B cell (primary cell): Measurements from ENCODE around the gene CDC42SE2. TPM values are rescaled to one million over a fixed set of nuclear protein-coding genes. Genes with fewer than 3 reads are reported as not detected.

Experiments used
- ATAC-seq: fragments of 200-7000 bp; cut with Tn5 transposase; one replicate; pipeline ENCODE4 v1.10.0; 2021; ENCODE audit warnings: low read depth, mild to moderate bottlenecking, moderate number of reproducible peaks, moderate library complexity
- CTCF ChIA-PET: fragments of 350-600 bp; sonication (Branson Sonifier 250); formaldehyde crosslinking; loops from one replicate; lab custom pipeline; 2021; ENCODE audit warnings: antibody characterized with exemption, inconsistent platforms; lab: Charles Lee
- POLR2A ChIA-PET: fragments of 350-600 bp; sonication (Branson Sonifier 250); formaldehyde crosslinking; loops from one replicate; lab custom pipeline; 2021; ENCODE audit warnings: antibody characterized with exemption; lab: Charles Lee
- DNase-seq: peaks from one replicate; pipeline ENCODE4 v3.0.0; 2013
- H2AFZ ChIP-seq: 2 replicates; pipeline ENCODE4 v1.6.1; 2012; ENCODE audit warnings: mild to moderate bottlenecking, low read depth, low read length; ENCODE audit not compliant: insufficient read depth, poor library complexity, severe bottlenecking
- H3K27ac ChIP-seq, 2 donors: 1 replicate in 1 of 2; 2 replicates in 1 of 2; pipeline ENCODE4 v1.5.1; 2012 to 2013; ENCODE audit warnings: low read length in 2 of 2, mild to moderate bottlenecking in 2 of 2, moderate library complexity in 1 of 2
- H3K27me3 ChIP-seq, 4 experiments: fragments of 200-600 bp in 1 of 4; sonication (generic) in 1 of 4; replicated peaks in 1 of 4; 1 replicate in 2 of 4; 2 replicates in 2 of 4; pipeline versions ENCODE4 v1.6.1 to v1.7.0; 2013 to 2016; ENCODE audit warnings: low read length in 3 of 4, mild to moderate bottlenecking in 2 of 4, mixed read lengths in 1 of 4, moderate library complexity in 1 of 4; ENCODE audit not compliant: insufficient read depth in 4 of 4, control insufficient read depth in 3 of 4; ENCODE audit errors: control extremely low read depth in 1 of 4
- H3K36me3 ChIP-seq, 2 experiments: replicated peaks in 1 of 2; 1 replicate in 1 of 2; 2 replicates in 1 of 2; pipeline versions ENCODE4 v1.6.1 to v1.7.1; 2013; ENCODE audit warnings: low read length in 1 of 2; ENCODE audit not compliant: insufficient read depth in 2 of 2, control insufficient read depth in 1 of 2; ENCODE audit errors: control extremely low read depth in 1 of 2, extremely low read depth in 1 of 2
- H3K4me1 ChIP-seq, 2 donors: fragments of 200-600 bp in 1 of 2; sonication (generic) in 1 of 2; 1 replicate in 1 of 2; 2 replicates in 1 of 2; pipeline versions ENCODE4 v1.5.1 to v1.6.1; 2013 to 2017; ENCODE audit warnings: low read length in 2 of 2; ENCODE audit not compliant: control insufficient read depth in 2 of 2, insufficient read depth in 2 of 2
- H3K4me2 ChIP-seq: replicated peaks from 2 replicates; pipeline ENCODE3; 2012; ENCODE audit warnings: mild to moderate bottlenecking, low read depth, low read length; ENCODE audit not compliant: poor library complexity, severe bottlenecking
- H3K4me3 ChIP-seq, 5 experiments: fragments of 200-600 bp in 1 of 5; sonication (generic) in 1 of 5; 1 replicate in 3 of 5; 2 replicates in 2 of 5; pipeline versions ENCODE4 v1.5.1 to v1.7.0; 2011 to 2016; ENCODE audit warnings: low read length in 4 of 5, mild to moderate bottlenecking in 4 of 5, low read depth in 2 of 5, control low read depth in 1 of 5, moderate library complexity in 1 of 5; ENCODE audit not compliant: insufficient read depth in 1 of 5; ENCODE audit errors: control extremely low read depth in 1 of 5, extremely low read depth in 1 of 5
- H3K79me2 ChIP-seq: fragments of 200-600 bp; sonication (generic); one replicate; pipeline ENCODE4 v1.6.0; 2016; ENCODE audit warnings: low read length; ENCODE audit not compliant: control insufficient read depth, insufficient read depth
- H3K9ac ChIP-seq: fragments of 200-600 bp; sonication (generic); 2 replicates; pipeline ENCODE4 v1.6.1; 2017; ENCODE audit warnings: mild to moderate bottlenecking, low read length, moderate library complexity
- H3K9me3 ChIP-seq, 3 donors: one replicate each; pipeline versions ENCODE4 v1.6.1 to v1.7.1; 2013; ENCODE audit warnings: low read length in 2 of 3; ENCODE audit not compliant: control insufficient read depth in 2 of 3, insufficient read depth in 1 of 3; ENCODE audit errors: control extremely low read depth in 1 of 3
- H4K20me1 ChIP-seq: 2 replicates; pipeline ENCODE4 v1.6.0; 2012; ENCODE audit warnings: mild to moderate bottlenecking, low read length; ENCODE audit not compliant: insufficient read depth, control insufficient read depth, poor library complexity, severe bottlenecking
- H3K27ac Mint-ChIP-seq: one replicate; pipeline ENCODE4 v1.8.0; 2021; ENCODE audit warnings: mixed read lengths
- H3K27me3 Mint-ChIP-seq: one replicate; pipeline ENCODE4 v1.8.0; 2021; ENCODE audit warnings: mixed read lengths
- H3K4me1 Mint-ChIP-seq: one replicate; pipeline ENCODE4 v1.8.0; 2021; ENCODE audit warnings: mixed read lengths
- H3K4me3 Mint-ChIP-seq: one replicate; pipeline ENCODE4 v1.8.0; 2021; ENCODE audit warnings: mixed read lengths
- H3K9me3 Mint-ChIP-seq: one replicate; pipeline ENCODE4 v1.8.0; 2022; ENCODE audit warnings: mixed read lengths; ENCODE audit not compliant: insufficient read depth
- EZH2 ChIP-seq: IDR thresholded peaks from 2 replicates; pipeline ENCODE4 v1.6.1; 2012; ENCODE audit warnings: borderline replicate concordance, low read depth, mild to moderate bottlenecking, moderate library complexity, low read length; ENCODE audit not compliant: insufficient read depth, poor library complexity, severe bottlenecking
- WGBS: methylation state at CpG from one replicate; pipeline ENCODE4 v1.1.5; 2013; ENCODE audit warnings: missing lambda C conversion rate; ENCODE audit not compliant: insufficient coverage; 5-methylcytosine and 5-hydroxymethylcytosine counted together
- intact Hi-C: fragments of 100-400 bp; cut with micrococcal nuclease; formaldehyde crosslinking; loops from one replicate; pipeline ENCODE4 v1.10.0; 2022
- polyA plus RNA-seq: library from polyadenylated mRNA; depleted of rRNA; stranded (reverse); fragments of >200 nt; gene quantifications from 2 replicates; pipeline ENCODE4 v1.2.3, GENCODE V29; 2012
- total RNA-seq, 2 donors: library from RNA; stranded (reverse); fragments of 120-200 nt in 1 of 2; gene quantifications; 1 replicate in 1 of 2; 2 replicates in 1 of 2; pipeline versions ENCODE4 v1.2.3 to v1.2.4, GENCODE V29; 2013 to 2022
- TF ChIP-seq, protein P1 (sequence below): fragments of 200-600 bp; IDR thresholded peaks from one replicate; pipeline ENCODE4 v1.8.0; 2022; ENCODE audit warnings: antibody characterized with exemption, mild to moderate bottlenecking

CDC42SE2 gene
- total and polyA plus RNA-seq, 2 donors (not counting 1 experiment from before 2014, with no cell fraction given) = 42.5 to 161 TPM

DNA sequence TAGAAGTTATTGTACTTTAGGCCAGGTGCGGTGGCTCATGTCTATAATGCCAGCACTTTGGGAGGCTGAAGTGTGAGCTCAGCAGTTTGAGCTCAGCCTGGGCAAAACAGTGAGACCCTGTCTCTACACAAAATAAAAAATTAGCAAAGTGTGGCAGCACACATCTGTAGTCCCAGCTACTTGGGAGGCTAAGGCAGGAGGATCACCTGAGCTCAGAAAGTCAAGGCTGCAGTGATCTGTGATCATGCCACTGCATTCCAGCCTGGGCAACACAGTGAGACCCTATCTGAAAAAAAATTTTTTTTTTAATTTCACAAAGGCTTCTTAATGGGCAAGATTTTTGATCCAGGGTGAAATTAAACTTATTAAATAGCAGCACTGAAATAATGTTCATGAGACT, 92.8 kb downstream of the CDC42SE2 start:
- intact Hi-C loops = no loop called here
- Histone ChIP-seq H3K79me2 (peaks cover 76% of the 10 kb centered on the region), H3K9me3 (no peaks in the 10 kb centered on the region), H3K4me2 (no peak overlapping the region), H2AFZ (no peak overlapping the region), H3K9ac (no peak overlapping the region), H3K27me3 (no peaks in the 10 kb centered on the region), H3K27ac (peak overlapping the region in 1 of 2 donors; percentile 80), H4K20me1 (peaks cover 3% of the 10 kb centered on the region), H3K4me3 (no peak overlapping the region), H3K36me3 (peaks cover 2 to 24% of the 10 kb centered on the region in 2 experiments), H3K4me1 (peaks cover 27 to 32% of the 10 kb centered on the region in 2 donors)
- ChIA-PET POLR2A (interaction anchor here (0.7 kb wide), 1 partner anchor 18 kb away, joined by 4 read pairs; no protein-coding TSS in a partner anchor), CTCF (interaction anchor here (1.5 to 2.3 kb wide), 3 partner anchors 21 to 92 kb away, joined by 5 to 13 read pairs (median 10); no protein-coding TSS in a partner anchor)
- Mint-ChIP-seq H3K4me3 (no peak overlapping the region), H3K4me1 (peaks cover 47% of the 10 kb centered on the region), H3K9me3 (no peaks in the 10 kb centered on the region), H3K27ac (peak overlapping the region; percentile 23), H3K27me3 (no peaks in the 10 kb centered on the region)
- no peak for DNase-seq
- TF ChIP-seq, protein P1, sequence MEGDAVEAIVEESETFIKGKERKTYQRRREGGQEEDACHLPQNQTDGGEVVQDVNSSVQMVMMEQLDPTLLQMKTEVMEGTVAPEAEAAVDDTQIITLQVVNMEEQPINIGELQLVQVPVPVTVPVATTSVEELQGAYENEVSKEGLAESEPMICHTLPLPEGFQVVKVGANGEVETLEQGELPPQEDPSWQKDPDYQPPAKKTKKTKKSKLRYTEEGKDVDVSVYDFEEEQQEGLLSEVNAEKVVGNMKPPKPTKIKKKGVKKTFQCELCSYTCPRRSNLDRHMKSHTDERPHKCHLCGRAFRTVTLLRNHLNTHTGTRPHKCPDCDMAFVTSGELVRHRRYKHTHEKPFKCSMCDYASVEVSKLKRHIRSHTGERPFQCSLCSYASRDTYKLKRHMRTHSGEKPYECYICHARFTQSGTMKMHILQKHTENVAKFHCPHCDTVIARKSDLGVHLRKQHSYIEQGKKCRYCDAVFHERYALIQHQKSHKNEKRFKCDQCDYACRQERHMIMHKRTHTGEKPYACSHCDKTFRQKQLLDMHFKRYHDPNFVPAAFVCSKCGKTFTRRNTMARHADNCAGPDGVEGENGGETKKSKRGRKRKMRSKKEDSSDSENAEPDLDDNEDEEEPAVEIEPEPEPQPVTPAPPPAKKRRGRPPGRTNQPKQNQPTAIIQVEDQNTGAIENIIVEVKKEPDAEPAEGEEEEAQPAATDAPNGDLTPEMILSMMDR = no peak
- TF ChIP-seq EZH2 = no peak
- no peak for ATAC-seq
- no CpG with 5 or more reads among the region's 1 CpG for WGBS

DNA sequence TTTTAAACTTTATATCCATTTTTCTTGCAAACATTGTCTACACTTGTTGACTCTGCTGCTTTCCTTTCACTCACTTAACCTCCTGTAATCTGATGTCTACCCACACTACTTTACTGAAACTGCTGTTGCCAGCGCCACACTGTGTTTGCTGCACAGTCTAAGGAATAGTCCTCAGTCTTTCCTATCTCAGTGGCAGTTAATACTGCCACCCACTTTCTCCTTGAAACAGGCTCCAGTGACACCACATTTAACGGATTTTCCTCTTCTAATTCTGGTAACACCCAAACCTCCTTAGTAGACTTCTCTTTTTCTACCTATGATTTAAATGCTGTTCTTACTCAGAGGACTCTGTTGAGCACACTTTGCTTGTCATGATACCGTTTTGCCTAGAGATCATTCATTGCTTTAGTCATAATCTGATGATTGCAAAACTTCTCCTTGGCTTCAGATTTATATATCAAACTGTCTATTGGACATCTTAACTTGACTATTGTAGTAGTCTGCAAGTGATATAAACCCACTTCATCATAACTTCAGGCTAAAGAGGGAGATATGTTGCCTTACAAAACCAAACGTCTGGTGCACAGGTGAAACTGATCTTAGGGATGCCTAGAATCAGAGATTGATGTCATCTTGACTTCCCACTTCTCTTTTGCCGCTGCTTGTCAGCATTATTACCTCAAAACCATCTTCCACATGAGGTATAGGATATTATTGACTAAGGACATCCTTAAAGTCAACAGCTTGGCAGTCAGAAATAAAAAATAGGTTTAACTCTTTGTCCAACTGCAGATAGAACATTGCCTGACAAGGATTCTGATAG, 94.1 kb downstream of the CDC42SE2 start:
- H3K27me3 Mint-ChIP-seq = no peaks in the 10 kb centered on the region
- TF ChIP-seq, protein P1 = no peak
- H3K4me3 Mint-ChIP-seq = peak overlapping the region; percentile 64
- Histone ChIP-seq H3K79me2 (peaks cover 78% of the 10 kb centered on the region), H2AFZ (peak overlapping the region; percentile 15), H3K4me1 (peaks cover 27 to 32% of the 10 kb centered on the region in 2 donors), H3K4me2 (peak overlapping the region; percentile 45), H3K4me3 (peak overlapping the region in 1 of 5 experiments; percentile 16), H3K27ac (peak overlapping the region; percentile 67 to 80), H3K36me3 (peaks cover 2 to 34% of the 10 kb centered on the region in 2 experiments), H3K9me3 (no peaks in the 10 kb centered on the region), H3K9ac (peak overlapping the region; percentile 2), H3K27me3 (no peaks in the 10 kb centered on the region), H4K20me1 (peaks cover under 1% of the 10 kb centered on the region)
- ChIA-PET POLR2A (no interaction called here), CTCF (interaction anchor here (1.1 to 2.3 kb wide), 2 partner anchors 24 kb away, joined by 3 to 13 read pairs; no protein-coding TSS in a partner anchor)
- ATAC-seq (peak; percentile 52), DNase-seq (peak; percentile 63)
- WGBS = 28% methylated on average over 2 of the region's 5 CpGs
- peaks cover 45% of the 10 kb centered on the region for H3K4me1 Mint-ChIP-seq
- H3K27ac Mint-ChIP-seq = peak overlapping the region; percentile 87
- intact Hi-C loops = loop anchor here (1.0 kb wide), 1 partner anchor 17 kb away; no protein-coding TSS in a partner anchor
- H3K9me3 Mint-ChIP-seq = no peaks in the 10 kb centered on the region
